Osteocyte (in vitro differentiated cells): Measurements from ENCODE around the gene PHF23. TPM values are rescaled to one million over a fixed set of nuclear protein-coding genes. Genes with fewer than 3 reads are reported as not detected.
"Not testable (repeated sequence)": the region's sequence is repeated elsewhere in the genome, so short reads cannot be mapped to it uniquely, and the experiment has no call there.

Experiments used
- DNase-seq: peaks from one replicate; pipeline ENCODE4 v3.0.0; 2021; ENCODE audit warnings: mixed read lengths; ENCODE audit not compliant: unreplicated experiment; ENCODE audit errors: extremely low spot score
- H3K27ac Mint-ChIP-seq: one replicate; pipeline ENCODE4 v1.8.0; 2021; ENCODE audit warnings: mild to moderate bottlenecking, mixed read lengths; ENCODE audit not compliant: unreplicated experiment
- H3K27me3 Mint-ChIP-seq: one replicate; pipeline ENCODE4 v1.8.0; 2021; ENCODE audit warnings: mixed read lengths; ENCODE audit not compliant: unreplicated experiment
- H3K36me3 Mint-ChIP-seq: one replicate; pipeline ENCODE4 v1.8.0; 2021; ENCODE audit warnings: mixed read lengths; ENCODE audit not compliant: unreplicated experiment
- H3K4me1 Mint-ChIP-seq: one replicate; pipeline ENCODE4 v1.8.0; 2021; ENCODE audit warnings: mixed read lengths; ENCODE audit not compliant: unreplicated experiment
- H3K4me3 Mint-ChIP-seq: one replicate; pipeline ENCODE4 v1.8.0; 2021; ENCODE audit warnings: mild to moderate bottlenecking, moderate library complexity, mixed read lengths; ENCODE audit not compliant: unreplicated experiment
- H3K9me3 Mint-ChIP-seq: one replicate; pipeline ENCODE4 v1.8.0; 2021; ENCODE audit warnings: mixed read lengths; ENCODE audit not compliant: unreplicated experiment
- total RNA-seq: library from RNA; stranded (reverse); gene quantifications from 2 replicates; pipeline ENCODE4 v1.2.1, GENCODE V29; 2021
- TF ChIP-seq, protein P1 (sequence below): fragments of 200-600 bp; sonication (generic); IDR thresholded peaks from 2 replicates; pipeline ENCODE4 v1.5.0; 2021; ENCODE audit warnings: antibody characterized with exemption, mild to moderate bottlenecking, moderate library complexity

PHF23 gene
- total RNA-seq, 1 donor from 2014 or later, result 51.6 TPM

DNA sequence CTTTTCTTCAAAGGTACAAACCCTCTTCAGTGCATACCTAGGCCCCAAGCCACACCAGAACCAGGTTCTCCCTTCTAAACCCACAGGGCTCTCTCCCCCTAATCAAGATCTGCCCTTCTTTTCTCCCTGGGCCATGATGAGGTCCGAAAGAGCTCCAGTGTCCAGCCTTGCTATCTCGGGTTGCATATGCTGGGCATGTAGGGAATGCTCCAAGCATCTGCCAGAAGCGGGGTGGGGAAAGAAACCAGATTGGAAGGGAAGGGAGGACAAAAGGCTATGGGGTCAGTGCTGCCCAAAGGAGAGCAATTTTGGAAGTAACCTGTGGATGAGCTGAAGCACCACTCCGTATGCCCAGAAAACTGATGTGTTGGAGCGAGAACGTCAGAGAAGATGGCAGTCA lies 10.0 kb upstream of the PHF23 start:
- no peak for DNase-seq
- Mint-ChIP-seq H3K36me3 (peaks cover 21% of the 10 kb centered on the region), H3K27ac (peak overlapping the region; percentile 67), H3K27me3 (no peaks in the 10 kb centered on the region), H3K4me3 (peak overlapping the region; percentile 91), H3K4me1 (peaks cover 32% of the 10 kb centered on the region), H3K9me3 (no peaks in the 10 kb centered on the region)
- TF ChIP-seq, protein P1, sequence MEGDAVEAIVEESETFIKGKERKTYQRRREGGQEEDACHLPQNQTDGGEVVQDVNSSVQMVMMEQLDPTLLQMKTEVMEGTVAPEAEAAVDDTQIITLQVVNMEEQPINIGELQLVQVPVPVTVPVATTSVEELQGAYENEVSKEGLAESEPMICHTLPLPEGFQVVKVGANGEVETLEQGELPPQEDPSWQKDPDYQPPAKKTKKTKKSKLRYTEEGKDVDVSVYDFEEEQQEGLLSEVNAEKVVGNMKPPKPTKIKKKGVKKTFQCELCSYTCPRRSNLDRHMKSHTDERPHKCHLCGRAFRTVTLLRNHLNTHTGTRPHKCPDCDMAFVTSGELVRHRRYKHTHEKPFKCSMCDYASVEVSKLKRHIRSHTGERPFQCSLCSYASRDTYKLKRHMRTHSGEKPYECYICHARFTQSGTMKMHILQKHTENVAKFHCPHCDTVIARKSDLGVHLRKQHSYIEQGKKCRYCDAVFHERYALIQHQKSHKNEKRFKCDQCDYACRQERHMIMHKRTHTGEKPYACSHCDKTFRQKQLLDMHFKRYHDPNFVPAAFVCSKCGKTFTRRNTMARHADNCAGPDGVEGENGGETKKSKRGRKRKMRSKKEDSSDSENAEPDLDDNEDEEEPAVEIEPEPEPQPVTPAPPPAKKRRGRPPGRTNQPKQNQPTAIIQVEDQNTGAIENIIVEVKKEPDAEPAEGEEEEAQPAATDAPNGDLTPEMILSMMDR, result no peak

DNA sequence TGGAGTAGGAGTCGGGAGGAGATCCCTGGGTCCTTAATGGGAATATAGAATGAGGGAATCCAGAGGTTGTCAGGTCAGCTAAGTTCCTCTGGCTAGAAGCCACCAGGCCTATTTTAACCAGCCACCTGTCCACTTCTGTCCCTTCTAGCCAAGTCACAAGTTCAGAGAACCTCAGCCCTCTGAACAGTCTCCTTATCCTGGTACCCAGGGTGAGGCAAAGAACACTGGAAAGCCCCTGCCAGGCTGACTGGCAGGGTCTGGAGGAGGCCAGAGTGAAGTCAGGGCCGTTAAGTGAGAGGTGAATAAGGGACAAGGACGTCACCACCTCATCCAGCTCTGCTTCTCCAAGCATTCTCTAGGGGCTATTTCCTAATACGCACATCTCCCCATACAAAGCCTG lies 9.5 kb upstream of the PHF23 start:
- no peak overlapping the region for H3K4me3 Mint-ChIP-seq
- H3K27me3 Mint-ChIP-seq, result no peaks in the 10 kb centered on the region
- no peaks in the 10 kb centered on the region for H3K9me3 Mint-ChIP-seq
- TF ChIP-seq, protein P1, result no peak
- peak overlapping the region; percentile 67 for H3K27ac Mint-ChIP-seq
- H3K36me3 Mint-ChIP-seq, result peaks cover 19% of the 10 kb centered on the region
- no peak for DNase-seq
- H3K4me1 Mint-ChIP-seq, result peaks cover 32% of the 10 kb centered on the region

DNA sequence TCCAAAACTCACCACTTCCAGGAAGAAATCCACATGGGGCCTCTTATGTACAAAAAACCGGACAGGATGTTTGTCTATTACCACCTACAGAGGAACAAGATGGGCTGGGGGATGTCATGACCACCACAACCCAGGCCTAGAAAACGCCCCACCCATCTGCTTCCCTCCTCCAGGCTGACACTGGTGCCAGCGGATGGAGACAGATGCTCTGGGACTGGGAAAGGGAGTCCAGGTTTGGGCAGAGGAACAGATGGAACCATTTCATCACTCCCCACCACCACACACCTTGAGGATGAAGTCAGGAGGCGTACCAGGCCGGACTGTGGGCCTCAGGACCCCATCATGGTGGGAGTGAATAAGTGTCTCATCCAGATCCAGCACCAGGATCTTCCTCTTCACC lies 7.5 kb upstream of the PHF23 start:
- no peak for DNase-seq
- no peak overlapping the region for H3K4me3 Mint-ChIP-seq
- TF ChIP-seq, protein P1, result no peak
- no peaks in the 10 kb centered on the region for H3K9me3 Mint-ChIP-seq
- peaks cover 30% of the 10 kb centered on the region for H3K4me1 Mint-ChIP-seq
- no peak overlapping the region for H3K27ac Mint-ChIP-seq
- no peaks in the 10 kb centered on the region for H3K27me3 Mint-ChIP-seq
- H3K36me3 Mint-ChIP-seq, result peaks cover 25% of the 10 kb centered on the region

DNA sequence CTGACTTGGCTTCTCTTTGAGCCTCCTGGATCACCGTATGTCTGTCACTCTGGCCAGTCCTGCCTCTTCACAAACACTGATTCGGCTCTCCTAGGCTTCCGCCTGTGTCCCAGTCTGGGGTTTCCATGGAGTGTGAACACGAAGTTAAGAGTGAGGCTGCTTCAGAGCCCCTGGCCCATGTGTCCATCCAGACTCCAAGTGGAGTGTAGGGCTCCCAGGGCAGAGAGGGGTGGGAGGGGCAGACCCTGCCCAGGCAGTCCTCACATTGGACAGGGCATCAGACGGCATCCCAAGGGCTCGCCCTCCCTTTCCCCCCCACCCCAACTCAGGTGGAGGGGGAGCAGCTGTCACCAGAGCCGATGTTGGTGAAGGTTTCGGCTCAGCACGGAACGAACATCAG lies 4.6 kb upstream of the PHF23 start:
- peak overlapping the region; percentile 99 for H3K27ac Mint-ChIP-seq
- peaks cover 40% of the 10 kb centered on the region for H3K36me3 Mint-ChIP-seq
- DNase-seq, H3K9me3 Mint-ChIP-seq, H3K27me3 Mint-ChIP-seq: not testable (repeated sequence)
- peak overlapping the region; percentile 99 for H3K4me3 Mint-ChIP-seq
- peaks cover 34% of the 10 kb centered on the region for H3K4me1 Mint-ChIP-seq

DNA sequence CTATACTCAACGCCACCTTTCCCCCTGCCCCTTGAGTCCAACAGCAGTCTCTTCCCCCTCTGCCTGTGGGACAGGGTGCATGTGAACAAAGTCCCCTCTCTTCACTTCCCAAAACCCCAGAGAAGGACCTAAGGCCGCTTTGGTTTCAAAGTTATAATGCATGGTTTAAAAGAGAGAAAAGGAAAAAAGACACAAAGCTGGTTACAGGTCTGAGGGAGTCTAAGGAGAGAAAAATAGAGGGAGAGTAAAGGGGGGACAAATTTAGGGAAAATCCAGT lies 4.1 kb upstream of the PHF23 start:
- peaks cover 30% of the 10 kb centered on the region for H3K4me1 Mint-ChIP-seq
- H3K9me3 Mint-ChIP-seq, result no peaks in the 10 kb centered on the region
- no peak for DNase-seq
- H3K4me3 Mint-ChIP-seq, result peak overlapping the region; percentile 99
- H3K36me3 Mint-ChIP-seq, result peaks cover 40% of the 10 kb centered on the region
- TF ChIP-seq, protein P1, result no peak
- peak overlapping the region; percentile 99 for H3K27ac Mint-ChIP-seq
- no peaks in the 10 kb centered on the region for H3K27me3 Mint-ChIP-seq
